HG03520 (cell line): ENCODE results near the gene SEC31A.

Experiments used
- ATAC-seq: cut with Tn5 transposase; IDR thresholded peaks from one replicate; pipeline ENCODE4 v1.9.1; 2021; ENCODE audit warnings: mild to moderate bottlenecking, moderate library complexity; ENCODE audit not compliant: unreplicated experiment

The SEC31A gene

GRCh38 chr4:82776925-82777542 is 113.9 kb downstream of the SEC31A start:
- ATAC-seq: no peak

- no peak for ATAC-seq
These were observed 115.7 kb downstream of the SEC31A start for GRCh38 chr4:82775243-82775642.

GRCh38 chr4:82774711-82775171 is 116.2 kb downstream of the SEC31A start:
- ATAC-seq: no peak

GRCh38 chr4:82773057-82773456 is 117.9 kb downstream of the SEC31A start:
- ATAC-seq: no peak

- ATAC-seq: no peak
These were observed 120.3 kb downstream of the SEC31A start for GRCh38 chr4:82770607-82771006.
